Loucy (cell line): ENCODE measurements around the gene KDM6A.

ENCODE experiments used
- H2AFZ ChIP-seq: fragments of 200-600 bp; sonication (generic); 2 replicates; pipeline ENCODE4 v1.6.0; 2016; ENCODE audit warnings: antibody characterized with exemption, mild to moderate bottlenecking, low read length, moderate library complexity
- H3F3A ChIP-seq: fragments of 200-600 bp; 2 replicates; pipeline ENCODE4 v1.6.0; 2016; ENCODE audit warnings: antibody characterized with exemption, low read depth, mild to moderate bottlenecking
- H3K27me3 ChIP-seq: fragments of 200-600 bp; sonication (generic); 2 replicates; pipeline ENCODE4 v1.6.1; 2014; ENCODE audit warnings: low read length, mild to moderate bottlenecking; ENCODE audit not compliant: insufficient read depth, poor library complexity, severe bottlenecking
- H3K36me3 ChIP-seq: fragments of 200-600 bp; sonication (generic); 2 replicates; pipeline ENCODE4 v1.6.1; 2016; ENCODE audit warnings: low read length; ENCODE audit not compliant: insufficient read depth
- H3K4me1 ChIP-seq: fragments of 200-600 bp; sonication (generic); 2 replicates; pipeline ENCODE4 v1.5.1; 2014; ENCODE audit warnings: low read length, mild to moderate bottlenecking; ENCODE audit not compliant: insufficient read depth, poor library complexity, severe bottlenecking
- H3K4me2 ChIP-seq: fragments of 200-600 bp; sonication (generic); 2 replicates; pipeline ENCODE4 v1.6.0; 2014; ENCODE audit warnings: antibody characterized with exemption, low read length, low read depth, mild to moderate bottlenecking; ENCODE audit not compliant: poor library complexity, severe bottlenecking
- H3K4me3 ChIP-seq: fragments of 200-600 bp; sonication (generic); 2 replicates; pipeline ENCODE4 v1.5.1; 2014; ENCODE audit warnings: low read length, mild to moderate bottlenecking, mixed read lengths; ENCODE audit not compliant: poor library complexity, severe bottlenecking
- H3K79me2 ChIP-seq: fragments of 200-600 bp; sonication (generic); 2 replicates; pipeline ENCODE4 v1.6.1; 2014; ENCODE audit warnings: low read length; ENCODE audit not compliant: insufficient read depth
- H3K9ac ChIP-seq: fragments of 200-600 bp; sonication (generic); 2 replicates; pipeline ENCODE4 v1.6.0; 2014; ENCODE audit warnings: mild to moderate bottlenecking, low read depth, low read length, moderate library complexity; ENCODE audit not compliant: poor library complexity, severe bottlenecking
- H3K9me2 ChIP-seq: fragments of 200-600 bp; sonication (generic); replicated peaks from 2 replicates; pipeline ENCODE4 v1.6.1; 2016; ENCODE audit warnings: low read depth, low read length, mixed read lengths
- H3K9me3 ChIP-seq: fragments of 200-600 bp; sonication (generic); 2 replicates; pipeline ENCODE4 v1.6.1; 2014; ENCODE audit warnings: mild to moderate bottlenecking, antibody characterized with exemption, low read length, low read depth; ENCODE audit not compliant: insufficient read depth
- H4K20me1 ChIP-seq: fragments of 200-600 bp; sonication (generic); 2 replicates; pipeline ENCODE4 v1.6.0; 2014; ENCODE audit warnings: antibody characterized with exemption, low read length, mild to moderate bottlenecking; ENCODE audit not compliant: insufficient read depth, poor library complexity, severe bottlenecking
- EZH2phosphoT487 ChIP-seq: fragments of 200-600 bp; IDR thresholded peaks from 2 replicates; pipeline ENCODE4 v1.6.1; 2018; ENCODE audit warnings: antibody characterized with exemption, mild to moderate bottlenecking, moderate library complexity, borderline replicate concordance
- TF ChIP-seq, protein P1 (sequence below): fragments of 200-600 bp; sonication (generic); conservative IDR thresholded peaks from 2 replicates; pipeline ENCODE4 v1.5.1; 2014; ENCODE audit warnings: mild to moderate bottlenecking, antibody characterized with exemption, low read length

KDM6A gene

GRCh38 chrX:44918722-44919121 lies 45.7 kb downstream of the KDM6A start:
- Histone ChIP-seq H3K9me3 (no peaks in the 10 kb centered on the region), H3K79me2 (peaks cover 81% of the 10 kb centered on the region), H3K4me2 (no peak overlapping the region), H3K9me2 (no peaks in the 10 kb centered on the region), H3F3A (no peaks in the 10 kb centered on the region), H3K27me3 (no peaks in the 10 kb centered on the region), H2AFZ (no peak overlapping the region), H4K20me1 (peaks cover 36% of the 10 kb centered on the region), H3K4me1 (peaks cover 4% of the 10 kb centered on the region), H3K4me3 (no peak overlapping the region), H3K36me3 (no peaks in the 10 kb centered on the region), H3K9ac (no peak overlapping the region)
- TF ChIP-seq, protein P1, sequence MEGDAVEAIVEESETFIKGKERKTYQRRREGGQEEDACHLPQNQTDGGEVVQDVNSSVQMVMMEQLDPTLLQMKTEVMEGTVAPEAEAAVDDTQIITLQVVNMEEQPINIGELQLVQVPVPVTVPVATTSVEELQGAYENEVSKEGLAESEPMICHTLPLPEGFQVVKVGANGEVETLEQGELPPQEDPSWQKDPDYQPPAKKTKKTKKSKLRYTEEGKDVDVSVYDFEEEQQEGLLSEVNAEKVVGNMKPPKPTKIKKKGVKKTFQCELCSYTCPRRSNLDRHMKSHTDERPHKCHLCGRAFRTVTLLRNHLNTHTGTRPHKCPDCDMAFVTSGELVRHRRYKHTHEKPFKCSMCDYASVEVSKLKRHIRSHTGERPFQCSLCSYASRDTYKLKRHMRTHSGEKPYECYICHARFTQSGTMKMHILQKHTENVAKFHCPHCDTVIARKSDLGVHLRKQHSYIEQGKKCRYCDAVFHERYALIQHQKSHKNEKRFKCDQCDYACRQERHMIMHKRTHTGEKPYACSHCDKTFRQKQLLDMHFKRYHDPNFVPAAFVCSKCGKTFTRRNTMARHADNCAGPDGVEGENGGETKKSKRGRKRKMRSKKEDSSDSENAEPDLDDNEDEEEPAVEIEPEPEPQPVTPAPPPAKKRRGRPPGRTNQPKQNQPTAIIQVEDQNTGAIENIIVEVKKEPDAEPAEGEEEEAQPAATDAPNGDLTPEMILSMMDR, result no peak
- no peak for TF ChIP-seq EZH2phosphoT487

GRCh38 chrX:44922980-44923379 lies 50.0 kb downstream of the KDM6A start:
- H4K20me1 ChIP-seq, result peaks cover 44% of the 10 kb centered on the region
- H3K9me3 ChIP-seq, result no peaks in the 10 kb centered on the region
- H3K79me2 ChIP-seq, result peaks cover 89% of the 10 kb centered on the region
- H3K4me3 ChIP-seq, result no peak overlapping the region
- no peaks in the 10 kb centered on the region for H3K9me2 ChIP-seq
- H3K4me2 ChIP-seq, result no peak overlapping the region
- no peak for TF ChIP-seq EZH2phosphoT487
- TF ChIP-seq, protein P1, result no peak
- no peak overlapping the region for H3K9ac ChIP-seq
- no peaks in the 10 kb centered on the region for H3K36me3 ChIP-seq
- H2AFZ ChIP-seq, result no peak overlapping the region
- no peaks in the 10 kb centered on the region for H3K27me3 ChIP-seq
- no peaks in the 10 kb centered on the region for H3K4me1 ChIP-seq
- H3F3A ChIP-seq, result no peaks in the 10 kb centered on the region

GRCh38 chrX:44927398-44927797 lies 54.4 kb downstream of the KDM6A start:
- peaks cover 47% of the 10 kb centered on the region for H4K20me1 ChIP-seq
- H3K4me3 ChIP-seq, result no peak overlapping the region
- no peaks in the 10 kb centered on the region for H3K27me3 ChIP-seq
- H3F3A ChIP-seq, result no peaks in the 10 kb centered on the region
- H3K4me2 ChIP-seq, result no peak overlapping the region
- no peak for TF ChIP-seq EZH2phosphoT487
- TF ChIP-seq, protein P1, result no peak
- no peak overlapping the region for H2AFZ ChIP-seq
- H3K79me2 ChIP-seq, result peaks cover 98% of the 10 kb centered on the region
- H3K4me1 ChIP-seq, result no peaks in the 10 kb centered on the region
- no peaks in the 10 kb centered on the region for H3K36me3 ChIP-seq
- no peaks in the 10 kb centered on the region for H3K9me3 ChIP-seq
- H3K9ac ChIP-seq, result no peak overlapping the region
- no peaks in the 10 kb centered on the region for H3K9me2 ChIP-seq
